ENCODE measurements around the gene MRPL45. TPM values are rescaled to one million over a fixed set of nuclear protein-coding genes. Genes with fewer than 3 reads are reported as not detected.

Gene MRPL45
- polyA plus RNA-seq, 6 donors from 2014 or later: 19.8 to 26.8 (median 24.4) TPM

DNA sequence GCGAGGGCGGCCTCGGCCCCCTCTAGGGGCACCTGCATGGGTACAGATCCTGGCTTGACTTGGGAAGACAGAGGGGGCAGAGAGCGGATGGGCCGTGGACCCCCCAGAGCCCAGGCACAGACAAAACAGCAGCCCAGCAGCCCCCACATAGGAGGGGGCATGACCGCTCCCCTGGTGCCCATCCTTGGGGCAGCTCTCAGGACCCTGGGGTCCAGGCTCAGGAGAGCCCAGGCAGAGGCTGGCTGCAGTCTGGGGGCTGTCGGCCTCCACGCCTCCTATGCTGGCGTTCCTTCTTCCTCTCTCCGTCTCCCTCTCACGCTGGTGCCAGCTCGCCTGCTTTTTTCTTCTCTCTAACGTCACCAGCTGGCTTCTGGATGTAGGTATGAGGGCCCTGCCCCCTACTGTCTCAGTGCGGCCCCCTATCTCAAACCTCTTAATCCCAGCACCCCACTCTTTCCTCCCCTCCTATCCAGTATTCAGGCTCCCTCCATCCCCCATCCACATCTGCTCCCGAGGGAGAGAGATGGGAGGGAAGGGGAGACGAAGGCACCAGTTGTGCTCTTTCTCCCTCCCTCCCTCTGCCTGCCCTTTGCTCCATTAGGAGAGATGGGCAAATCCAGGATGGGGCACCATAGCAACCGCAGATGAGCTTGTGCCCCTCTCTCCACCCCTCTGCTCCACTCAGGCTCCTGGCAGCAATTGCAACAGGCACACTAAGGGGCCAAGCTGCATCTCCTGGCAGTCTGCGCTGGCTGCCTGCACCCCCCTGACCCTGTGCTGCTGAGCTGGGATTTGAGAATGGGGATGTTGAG lies 46.8 kb downstream of the MRPL45 start, which contains the start of gene GPR179:
Gene GPR179, minus strand, starts transcription at position 349 of the 812 bp plus-strand sequence. Its CDS starts 167 bp downstream, at position 182.
- Mint-ChIP-seq H3K4me3 (no peak within 1 kb of the TSS), H3K9me3 (no peaks in the 10 kb centered on the region), H3K4me1 (peaks cover 0 to under 1% (median under 1%) of the 10 kb centered on the region in 3 donors), H3K27ac (no peak within 1 kb of the TSS), H3K27me3 (peaks cover 7 to 26% (median 15%) of the 10 kb centered on the region in 3 donors), H3K36me3 (no peaks in the 10 kb centered on the region)
- DNase-seq (no peak), ATAC-seq (ENCODE audit: low read depth in 2 of 2) (no peak)

DNA sequence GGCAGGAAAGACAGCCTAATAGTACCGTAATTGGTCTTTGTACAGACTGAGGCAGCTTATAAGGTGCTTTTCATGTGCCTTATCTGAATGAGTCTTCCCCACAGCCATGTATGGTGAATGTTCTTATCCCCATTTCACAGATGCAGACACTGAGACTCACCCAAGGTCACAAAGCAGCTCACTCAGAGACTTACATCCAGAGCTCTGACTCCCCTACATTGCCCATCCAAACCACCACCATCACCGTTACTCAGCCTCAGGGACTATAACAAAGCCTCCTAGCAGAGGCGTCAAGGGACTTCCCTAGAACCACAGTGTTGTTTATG lies 47.4 kb downstream of the MRPL45 start:
- ATAC-seq (ENCODE audit: low read depth in 2 of 2): no peak
- Mint-ChIP-seq H3K27me3 (peaks cover 7 to 26% (median 15%) of the 10 kb centered on the region in 3 donors), H3K4me1 (peaks cover 4 to 6% (median 6%) of the 10 kb centered on the region in 3 donors), H3K27ac (no peak overlapping the region), H3K9me3 (no peaks in the 10 kb centered on the region), H3K36me3 (no peaks in the 10 kb centered on the region), H3K4me3 (no peak overlapping the region)
- DNase-seq: no peak

DNA sequence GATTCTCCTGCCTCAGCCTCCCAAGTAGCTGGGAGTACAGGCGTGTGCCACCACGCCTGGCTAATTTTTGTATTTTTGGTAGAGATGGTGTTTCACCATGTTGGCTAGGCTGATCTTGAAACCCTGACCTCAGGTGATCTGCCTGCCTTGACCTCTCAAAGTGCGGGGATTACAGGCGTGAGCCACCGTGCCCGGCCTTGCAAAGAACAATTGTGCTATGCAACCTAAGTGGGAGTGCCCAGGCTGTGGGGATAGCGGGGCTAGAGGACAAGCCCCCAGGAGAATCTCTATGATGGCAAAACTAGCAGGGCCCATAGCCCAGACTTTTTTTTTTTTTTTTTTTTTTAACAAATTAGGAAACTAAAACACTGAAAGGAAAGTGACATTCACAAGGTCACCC lies 48.8 kb downstream of the MRPL45 start:
- H3K9me3 Mint-ChIP-seq: no peaks in the 10 kb centered on the region
- peak overlapping the region in 1 of 6 donors; percentile 72 for H3K27ac Mint-ChIP-seq
- H3K36me3 Mint-ChIP-seq: no peaks in the 10 kb centered on the region
- peaks cover 6 to 9% (median 8%) of the 10 kb centered on the region in 3 donors for H3K4me1 Mint-ChIP-seq
- H3K27me3 Mint-ChIP-seq: peaks cover 7 to 26% (median 15%) of the 10 kb centered on the region in 3 donors
- ATAC-seq (ENCODE audit: low read depth in 2 of 2): no peak
- DNase-seq: no peak
- H3K4me3 Mint-ChIP-seq: no peak overlapping the region

DNA sequence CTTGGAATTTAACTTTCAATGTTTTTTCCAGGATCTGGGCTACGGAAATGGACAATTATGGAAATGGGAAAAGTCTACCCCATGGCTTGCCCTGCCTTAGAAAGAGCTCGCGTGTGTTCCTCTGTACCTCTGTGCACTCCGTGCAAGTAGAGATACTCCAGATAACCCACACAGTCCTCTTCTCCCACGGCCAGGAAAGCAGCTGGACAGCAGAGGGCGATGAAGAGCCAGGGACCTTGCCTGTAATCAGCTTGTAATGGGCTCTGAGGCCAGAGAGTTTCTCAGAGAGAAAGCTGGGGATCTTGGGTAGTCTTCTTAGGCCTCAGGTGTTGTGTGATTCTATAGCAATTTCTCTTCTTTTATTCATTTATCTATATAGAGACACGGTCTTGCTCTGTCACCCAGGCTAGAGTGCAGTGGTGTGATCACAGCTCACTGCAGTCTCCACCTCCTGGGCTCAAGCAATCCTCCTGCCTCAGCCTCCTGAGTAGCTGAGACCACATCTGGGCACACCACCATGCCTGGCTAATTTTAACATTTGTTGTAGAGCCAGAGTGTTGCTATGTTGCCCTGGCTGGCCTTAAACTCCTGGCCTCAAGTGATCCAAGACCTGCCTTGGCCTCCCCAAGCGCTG lies 52.2 kb downstream of the MRPL45 start:
- Mint-ChIP-seq H3K36me3 (no peaks in the 10 kb centered on the region), H3K4me3 (peak overlapping the region in 2 of 8 donors; percentile 72 to 92), H3K9me3 (no peaks in the 10 kb centered on the region), H3K27me3 (peaks cover 4 to 10% (median 7%) of the 10 kb centered on the region in 3 donors), H3K4me1 (peaks cover 18 to 30% (median 23%) of the 10 kb centered on the region in 3 donors), H3K27ac (peak overlapping the region in 1 of 6 donors; percentile 30)
- peak; percentile 71 for DNase-seq
- ATAC-seq (ENCODE audit: low read depth in 2 of 2): peak; percentile 51 to 61

DNA sequence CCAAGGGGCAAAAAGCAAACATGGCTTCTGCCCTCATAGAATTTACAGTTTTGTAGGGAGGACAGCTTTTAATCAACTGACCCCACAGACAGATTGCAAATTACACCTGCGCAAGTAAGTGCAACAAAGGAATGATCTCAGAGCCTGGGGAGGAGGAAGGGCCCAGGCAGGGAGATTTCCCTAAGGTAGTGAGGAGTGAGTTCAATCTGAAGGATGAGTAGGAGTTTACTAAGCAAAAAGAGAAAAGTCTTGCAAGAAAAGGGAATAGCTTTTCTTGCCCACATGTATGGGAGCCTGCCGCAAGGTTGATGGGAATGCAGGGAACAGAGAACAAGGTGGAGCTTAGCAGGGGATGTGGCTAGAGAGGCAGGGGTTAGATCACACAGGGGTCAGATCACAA lies 53.1 kb downstream of the MRPL45 start:
- Mint-ChIP-seq H3K27ac (peak overlapping the region in 2 of 6 donors; percentile 4 to 84), H3K27me3 (peaks cover 0 to 4% (median 4%) of the 10 kb centered on the region in 3 donors), H3K4me3 (peak overlapping the region in 6 of 8 donors; percentile 10 to 92 (median 58)), H3K36me3 (no peaks in the 10 kb centered on the region), H3K4me1 (peaks cover 23 to 37% (median 32%) of the 10 kb centered on the region in 3 donors), H3K9me3 (no peaks in the 10 kb centered on the region)
- DNase-seq: no peak
- no peak for ATAC-seq (ENCODE audit: low read depth in 2 of 2)

DNA sequence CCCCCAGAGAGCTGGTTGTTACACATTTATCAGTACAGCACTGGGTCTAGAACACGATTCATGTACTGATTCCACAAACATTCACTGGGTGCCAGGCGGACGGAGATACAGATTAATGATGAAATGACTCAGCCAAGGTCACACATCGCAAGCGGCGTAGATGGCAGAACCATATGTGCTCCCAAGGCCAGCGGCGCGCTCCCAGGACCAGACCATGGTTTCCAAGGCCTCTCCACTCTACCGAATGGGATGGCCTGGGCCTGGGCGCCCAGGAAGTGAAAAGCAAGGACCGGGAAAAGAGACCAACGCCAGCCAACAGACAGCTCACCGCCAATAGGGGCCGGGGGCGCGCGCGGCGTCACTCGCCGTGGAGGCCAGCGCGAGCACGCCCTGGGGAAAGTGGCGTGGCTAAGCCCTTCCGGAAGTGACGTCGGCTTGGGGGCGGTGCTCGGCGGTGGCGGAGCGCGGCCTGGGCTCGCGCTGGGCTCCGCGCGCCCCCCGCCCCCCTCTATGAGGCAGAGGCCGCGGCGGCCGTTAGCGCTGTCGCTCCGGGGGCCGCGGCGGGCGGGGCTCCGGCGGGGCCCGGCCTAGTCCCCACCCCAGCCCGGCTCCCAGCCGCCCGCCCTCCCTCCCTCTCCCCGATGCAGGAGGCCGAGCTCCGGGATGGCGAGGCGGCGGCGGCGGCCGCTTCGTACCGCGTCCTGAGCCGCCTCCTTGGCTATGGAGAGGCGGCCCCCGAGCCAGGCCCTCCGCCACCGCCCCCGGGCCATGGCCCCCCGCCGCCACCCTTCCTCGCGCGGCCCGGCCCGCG lies 54.6 kb downstream of the MRPL45 start, which contains the start of gene SOCS7:
Gene SOCS7, plus strand, starts transcription at position 433 of the 811 bp plus-strand sequence. Its CDS starts 209 bp downstream, at position 642.
- Mint-ChIP-seq H3K9me3 (no peaks in the 10 kb centered on the region), H3K27me3 (no peaks in the 10 kb centered on the region), H3K36me3 (no peaks in the 10 kb centered on the region), H3K4me1 (peaks cover 28 to 43% (median 42%) of the 10 kb centered on the region in 3 donors), H3K4me3 (peak within 1 kb of the TSS; percentile 87 to 97 (median 94)), H3K27ac (peak within 1 kb of the TSS; percentile 77 to 96 (median 94))
- DNase-seq: peak; percentile 90
- peak; percentile 90 to 91 for ATAC-seq (ENCODE audit: low read depth in 2 of 2)

DNA sequence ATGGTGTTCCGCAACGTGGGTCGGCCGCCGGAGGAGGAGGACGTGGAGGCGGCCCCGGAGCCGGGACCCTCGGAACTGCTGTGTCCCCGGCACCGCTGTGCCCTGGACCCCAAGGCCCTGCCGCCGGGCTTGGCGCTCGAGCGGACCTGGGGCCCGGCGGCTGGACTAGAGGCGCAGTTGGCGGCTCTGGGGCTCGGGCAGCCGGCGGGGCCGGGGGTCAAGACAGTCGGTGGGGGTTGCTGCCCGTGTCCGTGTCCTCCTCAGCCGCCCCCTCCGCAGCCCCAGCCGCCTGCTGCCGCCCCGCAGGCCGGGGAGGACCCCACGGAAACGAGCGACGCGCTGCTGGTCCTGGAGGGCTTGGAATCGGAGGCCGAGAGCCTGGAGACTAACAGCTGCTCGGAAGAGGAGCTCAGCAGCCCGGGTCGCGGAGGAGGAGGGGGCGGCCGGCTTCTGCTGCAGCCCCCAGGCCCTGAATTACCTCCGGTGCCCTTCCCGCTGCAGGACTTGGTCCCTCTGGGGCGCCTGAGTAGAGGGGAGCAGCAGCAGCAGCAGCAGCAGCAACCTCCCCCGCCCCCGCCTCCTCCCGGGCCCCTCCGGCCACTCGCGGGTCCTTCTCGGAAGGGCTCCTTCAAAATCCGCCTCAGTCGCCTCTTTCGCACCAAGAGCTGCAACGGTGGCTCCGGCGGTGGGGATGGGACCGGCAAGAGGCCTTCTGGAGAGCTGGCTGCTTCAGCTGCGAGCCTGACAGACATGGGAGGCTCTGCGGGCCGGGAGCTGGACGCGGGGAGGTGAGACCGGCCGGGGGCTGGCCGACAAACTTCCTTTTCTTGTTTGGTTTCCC lies 55.5 kb downstream of the MRPL45 start:
- DNase-seq (peak; percentile 13), ATAC-seq (ENCODE audit: low read depth in 2 of 2) (no peak)
- Mint-ChIP-seq H3K27ac (peak overlapping the region in 4 of 6 donors; percentile 54 to 91 (median 60)), H3K27me3 (no peaks in the 10 kb centered on the region), H3K9me3 (no peaks in the 10 kb centered on the region), H3K36me3 (no peaks in the 10 kb centered on the region), H3K4me1 (peaks cover 32 to 50% (median 47%) of the 10 kb centered on the region in 3 donors), H3K4me3 (peak overlapping the region; percentile 81 to 93 (median 89))

DNA sequence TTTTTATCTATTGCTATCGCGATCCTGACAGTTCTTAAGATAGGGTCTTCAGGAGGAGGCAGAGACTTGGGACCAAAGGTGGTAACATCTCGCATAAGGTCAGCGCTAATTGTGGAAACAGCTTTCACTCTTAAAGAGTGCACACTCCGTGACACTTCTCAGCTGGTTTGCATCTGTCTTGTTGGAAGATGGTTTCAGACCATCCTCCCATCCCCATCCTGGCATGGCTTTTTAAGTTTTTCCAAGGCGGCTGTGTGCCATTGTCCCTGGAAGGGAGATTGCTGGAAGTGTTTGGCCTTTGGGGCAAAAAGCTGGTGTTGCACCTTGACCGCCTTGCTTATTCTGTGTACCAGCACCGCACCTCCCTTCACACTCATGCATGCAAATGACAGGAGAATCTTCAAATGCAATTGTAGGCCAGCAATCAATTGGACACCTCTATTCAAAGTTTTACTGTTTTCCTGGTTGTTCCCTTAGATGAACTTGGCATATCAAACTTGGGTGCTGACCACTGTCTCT lies 56.2 kb downstream of the MRPL45 start:
- Mint-ChIP-seq H3K27me3 (no peaks in the 10 kb centered on the region), H3K9me3 (no peaks in the 10 kb centered on the region), H3K36me3 (no peaks in the 10 kb centered on the region), H3K4me3 (peak overlapping the region; percentile 81 to 93 (median 89)), H3K4me1 (peaks cover 32 to 57% (median 51%) of the 10 kb centered on the region in 3 donors), H3K27ac (peak overlapping the region in 3 of 6 donors; percentile 57 to 91 (median 62))
- ATAC-seq (ENCODE audit: low read depth in 2 of 2) (no peak), DNase-seq (no peak)

DNA sequence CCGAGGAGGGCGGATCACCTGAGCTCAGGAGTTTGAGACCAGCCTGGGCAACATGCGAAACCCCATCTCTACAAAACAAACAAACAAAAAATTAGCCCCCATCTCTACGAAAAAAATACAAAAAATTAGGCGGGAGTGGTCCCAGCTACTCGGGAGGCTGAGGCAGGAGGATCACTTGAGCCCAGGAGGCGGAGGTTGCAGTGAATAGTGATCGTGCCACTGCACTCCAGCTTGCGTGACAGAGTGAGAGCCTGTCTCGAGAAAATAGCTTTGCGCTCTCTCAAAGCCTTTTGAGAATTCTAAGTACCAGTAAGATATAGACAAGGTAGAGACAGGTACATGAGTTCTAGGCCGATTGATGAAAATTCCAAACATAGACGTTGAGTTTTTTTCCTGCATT lies 56.7 kb downstream of the MRPL45 start:
- no peaks in the 10 kb centered on the region for H3K36me3 Mint-ChIP-seq
- no peak overlapping the region for H3K27ac Mint-ChIP-seq
- H3K4me3 Mint-ChIP-seq: peak overlapping the region in 7 of 8 donors; percentile 82 to 93 (median 90)
- DNase-seq (no peak), ATAC-seq (ENCODE audit: low read depth in 2 of 2) (no peak)
- peaks cover 32 to 58% (median 51%) of the 10 kb centered on the region in 3 donors for H3K4me1 Mint-ChIP-seq
- H3K9me3 Mint-ChIP-seq: no peaks in the 10 kb centered on the region
- no peaks in the 10 kb centered on the region for H3K27me3 Mint-ChIP-seq

DNA sequence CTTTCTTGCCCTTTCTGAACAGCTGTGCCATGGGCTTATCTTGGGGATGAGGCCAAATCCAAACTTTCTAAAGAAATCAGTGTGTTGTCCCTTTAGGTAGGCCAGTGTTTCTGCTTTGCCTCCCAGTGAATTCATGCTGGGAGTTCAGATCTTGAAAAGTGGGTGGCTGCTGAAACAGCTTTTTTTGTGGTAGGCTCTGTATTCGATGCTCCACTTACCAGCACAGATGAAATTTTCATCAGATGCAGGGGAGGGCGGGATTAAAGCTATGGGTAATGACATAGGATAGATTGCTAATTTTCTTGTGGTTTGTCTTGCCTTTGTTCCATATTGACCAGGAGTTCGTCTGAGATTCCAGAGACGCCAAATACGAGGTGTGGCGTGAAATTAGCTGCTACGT lies 57.5 kb downstream of the MRPL45 start:
- ATAC-seq (ENCODE audit: low read depth in 2 of 2): no peak
- H3K27ac Mint-ChIP-seq: peak overlapping the region in 1 of 6 donors; percentile 49
- no peaks in the 10 kb centered on the region for H3K9me3 Mint-ChIP-seq
- H3K36me3 Mint-ChIP-seq: no peaks in the 10 kb centered on the region
- H3K4me3 Mint-ChIP-seq: peak overlapping the region in 1 of 8 donors; percentile 90
- peaks cover 27 to 53% (median 47%) of the 10 kb centered on the region in 3 donors for H3K4me1 Mint-ChIP-seq
- no peak for DNase-seq
- no peaks in the 10 kb centered on the region for H3K27me3 Mint-ChIP-seq

DNA sequence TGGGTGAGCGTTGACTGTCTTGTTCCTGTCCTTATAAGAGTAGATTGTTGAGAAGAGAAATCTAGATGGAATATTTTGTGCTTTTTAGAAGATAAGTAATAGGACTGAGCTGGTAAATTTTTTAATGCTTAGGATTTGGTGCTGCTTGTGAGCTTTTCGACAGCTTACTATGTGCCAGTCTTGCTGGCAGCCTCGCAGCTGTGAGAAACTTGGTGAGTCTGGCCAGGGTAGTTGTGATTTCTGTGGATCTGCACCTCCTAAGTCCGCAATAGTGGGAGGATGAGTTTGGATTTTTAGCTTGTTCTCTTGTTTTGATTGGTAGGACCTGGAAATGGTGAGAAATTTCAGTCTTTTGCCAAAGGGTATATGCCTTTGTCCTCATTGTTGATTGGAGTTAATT lies 58.3 kb downstream of the MRPL45 start:
- no peak for ATAC-seq (ENCODE audit: low read depth in 2 of 2)
- H3K4me3 Mint-ChIP-seq: peak overlapping the region in 3 of 8 donors; percentile 7 to 61 (median 23)
- H3K27ac Mint-ChIP-seq: no peak overlapping the region
- no peaks in the 10 kb centered on the region for H3K36me3 Mint-ChIP-seq
- peaks cover 24 to 53% (median 47%) of the 10 kb centered on the region in 3 donors for H3K4me1 Mint-ChIP-seq
- DNase-seq: no peak
- H3K9me3 Mint-ChIP-seq: no peaks in the 10 kb centered on the region
- no peaks in the 10 kb centered on the region for H3K27me3 Mint-ChIP-seq

DNA sequence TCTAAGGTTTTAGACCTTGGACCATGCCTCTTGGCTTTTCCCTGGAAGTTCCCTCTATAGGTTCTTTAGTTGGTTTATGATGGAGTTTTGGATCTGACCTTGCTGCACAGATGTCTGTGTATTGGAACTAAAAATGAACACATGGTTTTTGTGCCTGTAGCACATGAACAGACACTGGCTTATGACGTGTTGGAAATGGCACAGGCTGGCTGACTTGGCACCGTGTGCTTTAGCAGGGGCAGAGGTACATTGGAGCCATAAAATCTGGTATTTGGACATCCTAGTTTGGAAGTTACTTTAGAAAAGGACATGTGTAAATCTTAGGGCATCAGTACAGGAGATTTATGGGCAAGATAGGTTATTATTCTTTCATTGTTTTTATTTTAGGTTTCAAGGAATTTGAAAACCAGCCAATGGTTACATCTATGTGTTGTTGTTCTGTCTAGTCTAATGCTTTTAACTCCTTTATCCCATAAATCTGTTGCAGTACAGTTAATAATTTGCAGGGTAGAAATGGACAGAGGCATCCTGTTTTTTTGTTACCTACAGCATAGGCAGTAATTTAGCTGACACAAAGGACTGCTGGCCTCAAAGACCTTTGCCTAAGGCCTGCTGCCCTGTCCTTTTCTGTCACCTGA lies 60.6 kb downstream of the MRPL45 start:
- ATAC-seq (ENCODE audit: low read depth in 2 of 2) (no peak), DNase-seq (no peak)
- Mint-ChIP-seq H3K4me3 (peak overlapping the region in 1 of 8 donors; percentile 51), H3K27me3 (no peaks in the 10 kb centered on the region), H3K27ac (peak overlapping the region in 2 of 6 donors; percentile 38 to 65), H3K4me1 (peaks cover 20 to 51% (median 35%) of the 10 kb centered on the region in 3 donors), H3K36me3 (no peaks in the 10 kb centered on the region), H3K9me3 (no peaks in the 10 kb centered on the region)

Data from naive B cell (primary cell).